Nephron progenitor cell (in vitro differentiated cells): Measurements from ENCODE around the gene SLC8A1.

ENCODE experiments used
- DNase-seq: peaks from one replicate; pipeline ENCODE4 v3.0.0; 2021
- H3K27ac Mint-ChIP-seq: 2 replicates; pipeline ENCODE4 v1.8.0; 2021; ENCODE audit warnings: mild to moderate bottlenecking, moderate library complexity, mixed read lengths
- H3K27me3 Mint-ChIP-seq: 2 replicates; pipeline ENCODE4 v1.8.0; 2021; ENCODE audit warnings: mild to moderate bottlenecking, low read depth, mixed read lengths; ENCODE audit not compliant: poor library complexity
- H3K36me3 Mint-ChIP-seq: 2 replicates; pipeline ENCODE4 v1.8.0; 2021; ENCODE audit warnings: low read depth, mixed read lengths
- H3K4me1 Mint-ChIP-seq: 2 replicates; pipeline ENCODE4 v1.8.0; 2021; ENCODE audit warnings: mixed read lengths
- H3K4me3 Mint-ChIP-seq: 2 replicates; pipeline ENCODE4 v1.8.0; 2021; ENCODE audit warnings: mild to moderate bottlenecking, moderate library complexity, mixed read lengths
- H3K9me3 Mint-ChIP-seq: 2 replicates; pipeline ENCODE4 v1.8.0; 2021; ENCODE audit warnings: mild to moderate bottlenecking, moderate library complexity, mixed read lengths
- TF ChIP-seq, protein P1 (sequence below): fragments of 200-600 bp; sonication (generic); IDR thresholded peaks from 2 replicates; pipeline ENCODE4 v1.5.0; 2021; ENCODE audit warnings: antibody characterized with exemption

Gene SLC8A1

DNA sequence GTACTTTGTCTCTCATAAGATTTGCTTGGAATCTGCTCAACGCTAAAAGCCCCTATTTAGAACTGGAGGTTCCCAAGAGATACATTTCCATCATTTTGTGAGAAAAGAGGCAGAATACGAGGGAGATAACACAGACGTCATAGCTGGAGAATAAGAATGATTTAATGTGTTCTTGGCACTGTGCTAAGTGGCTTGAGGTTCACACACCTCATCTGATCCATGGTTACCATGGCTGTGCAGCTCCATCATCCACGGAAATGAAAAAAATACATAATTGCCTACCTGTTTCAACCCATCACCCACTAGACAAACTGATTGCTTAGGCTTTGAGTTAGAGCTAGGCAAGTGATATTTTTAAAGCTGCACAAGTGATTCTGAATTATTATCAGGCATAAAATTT, 227.6 kb downstream of the SLC8A1 start:
- H3K27ac Mint-ChIP-seq: no peak overlapping the region
- H3K4me1 Mint-ChIP-seq: no peaks in the 10 kb centered on the region
- DNase-seq: no peak
- H3K36me3 Mint-ChIP-seq: no peaks in the 10 kb centered on the region
- no peak overlapping the region for H3K4me3 Mint-ChIP-seq
- H3K9me3 Mint-ChIP-seq: peaks cover 12% of the 10 kb centered on the region
- TF ChIP-seq, protein P1, sequence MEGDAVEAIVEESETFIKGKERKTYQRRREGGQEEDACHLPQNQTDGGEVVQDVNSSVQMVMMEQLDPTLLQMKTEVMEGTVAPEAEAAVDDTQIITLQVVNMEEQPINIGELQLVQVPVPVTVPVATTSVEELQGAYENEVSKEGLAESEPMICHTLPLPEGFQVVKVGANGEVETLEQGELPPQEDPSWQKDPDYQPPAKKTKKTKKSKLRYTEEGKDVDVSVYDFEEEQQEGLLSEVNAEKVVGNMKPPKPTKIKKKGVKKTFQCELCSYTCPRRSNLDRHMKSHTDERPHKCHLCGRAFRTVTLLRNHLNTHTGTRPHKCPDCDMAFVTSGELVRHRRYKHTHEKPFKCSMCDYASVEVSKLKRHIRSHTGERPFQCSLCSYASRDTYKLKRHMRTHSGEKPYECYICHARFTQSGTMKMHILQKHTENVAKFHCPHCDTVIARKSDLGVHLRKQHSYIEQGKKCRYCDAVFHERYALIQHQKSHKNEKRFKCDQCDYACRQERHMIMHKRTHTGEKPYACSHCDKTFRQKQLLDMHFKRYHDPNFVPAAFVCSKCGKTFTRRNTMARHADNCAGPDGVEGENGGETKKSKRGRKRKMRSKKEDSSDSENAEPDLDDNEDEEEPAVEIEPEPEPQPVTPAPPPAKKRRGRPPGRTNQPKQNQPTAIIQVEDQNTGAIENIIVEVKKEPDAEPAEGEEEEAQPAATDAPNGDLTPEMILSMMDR: no peak
- no peaks in the 10 kb centered on the region for H3K27me3 Mint-ChIP-seq

DNA sequence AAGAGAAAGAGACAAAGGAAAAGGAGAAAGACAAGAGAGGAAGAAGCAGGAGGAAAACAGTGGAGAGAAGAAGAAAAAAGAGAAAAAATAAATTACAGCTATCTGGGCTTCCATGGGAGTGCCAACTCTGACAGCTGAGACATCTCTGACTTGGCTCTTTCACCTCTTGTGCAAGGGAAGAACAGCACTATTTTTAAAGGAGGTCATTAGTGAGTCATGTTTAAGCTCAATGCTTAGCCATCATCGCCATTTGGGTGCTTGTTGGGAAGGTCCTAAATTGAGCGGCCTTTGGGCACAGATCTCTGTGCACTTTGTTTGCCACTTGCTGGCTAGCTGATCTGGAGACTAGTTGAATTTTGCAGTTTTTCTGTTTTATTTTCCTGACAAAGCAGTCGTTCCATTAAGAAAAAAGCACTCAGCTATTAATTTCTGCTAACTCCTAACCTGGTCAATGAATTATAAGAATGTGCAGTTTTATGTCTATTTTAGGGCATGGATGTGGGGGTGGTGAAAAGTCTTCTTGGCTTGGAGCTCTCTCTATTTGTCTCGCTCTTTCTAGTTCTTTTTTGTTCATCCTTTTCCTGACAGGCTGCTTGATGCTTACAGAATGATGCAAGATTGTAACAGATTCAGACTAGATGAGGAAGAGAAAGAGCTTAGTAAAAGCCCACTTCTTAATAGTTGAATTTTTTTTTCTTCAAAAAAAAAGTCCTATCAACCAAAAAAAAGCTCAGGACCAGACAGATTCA, 231.5 kb downstream of the SLC8A1 start:
- DNase-seq: no peak
- Mint-ChIP-seq H3K27ac (no peak overlapping the region), H3K4me1 (no peaks in the 10 kb centered on the region), H3K27me3 (peaks cover 4% of the 10 kb centered on the region), H3K4me3 (no peak overlapping the region), H3K9me3 (peaks cover 27% of the 10 kb centered on the region), H3K36me3 (no peaks in the 10 kb centered on the region)
- TF ChIP-seq, protein P1: no peak

DNA sequence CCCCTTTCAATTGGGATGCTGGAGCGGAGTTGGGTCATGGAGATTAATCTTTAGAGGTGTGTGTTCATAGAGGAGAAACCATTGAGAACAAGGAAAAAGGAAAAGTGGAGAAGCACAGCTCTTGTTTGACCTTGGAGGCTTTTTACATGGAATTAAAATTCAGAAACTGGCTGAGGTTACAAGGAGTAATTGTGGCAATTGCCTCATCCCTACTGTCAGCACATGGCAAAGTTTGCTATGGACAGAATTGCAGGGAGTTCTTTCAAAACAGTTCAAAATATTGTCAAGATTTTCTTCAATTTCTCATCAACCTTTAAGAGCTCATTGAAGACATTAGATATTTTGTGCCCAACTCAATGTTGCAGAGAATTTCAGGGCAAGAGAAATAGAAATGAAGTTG, 232.7 kb downstream of the SLC8A1 start:
- H3K36me3 Mint-ChIP-seq: no peaks in the 10 kb centered on the region
- no peak overlapping the region for H3K27ac Mint-ChIP-seq
- TF ChIP-seq, protein P1: no peak
- peaks cover 27% of the 10 kb centered on the region for H3K9me3 Mint-ChIP-seq
- no peaks in the 10 kb centered on the region for H3K4me1 Mint-ChIP-seq
- no peak overlapping the region for H3K4me3 Mint-ChIP-seq
- H3K27me3 Mint-ChIP-seq: peaks cover 7% of the 10 kb centered on the region
- no peak for DNase-seq

DNA sequence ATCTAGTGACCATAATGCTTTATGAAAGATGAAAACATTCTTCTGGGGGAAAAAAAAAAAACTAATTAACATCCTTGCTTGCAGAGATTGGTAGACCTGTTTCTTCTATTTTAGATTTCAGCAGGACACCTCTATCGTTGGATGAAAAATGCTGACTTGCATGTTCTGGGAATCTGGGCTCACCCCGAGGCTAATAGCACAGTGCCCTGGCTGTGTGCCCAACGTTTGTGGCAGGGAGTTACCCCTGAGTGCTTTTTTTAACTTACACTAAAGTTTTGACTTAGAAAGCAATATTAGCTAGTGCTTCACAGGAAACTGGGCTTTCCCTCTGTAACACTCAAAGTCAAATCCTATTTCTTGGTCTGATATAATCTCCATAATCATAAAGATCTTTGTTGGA, 233.2 kb downstream of the SLC8A1 start:
- TF ChIP-seq, protein P1: no peak
- no peaks in the 10 kb centered on the region for H3K4me1 Mint-ChIP-seq
- no peak overlapping the region for H3K27ac Mint-ChIP-seq
- H3K27me3 Mint-ChIP-seq: peaks cover 8% of the 10 kb centered on the region
- H3K36me3 Mint-ChIP-seq: no peaks in the 10 kb centered on the region
- no peak for DNase-seq
- peaks cover 27% of the 10 kb centered on the region for H3K9me3 Mint-ChIP-seq
- H3K4me3 Mint-ChIP-seq: no peak overlapping the region

DNA sequence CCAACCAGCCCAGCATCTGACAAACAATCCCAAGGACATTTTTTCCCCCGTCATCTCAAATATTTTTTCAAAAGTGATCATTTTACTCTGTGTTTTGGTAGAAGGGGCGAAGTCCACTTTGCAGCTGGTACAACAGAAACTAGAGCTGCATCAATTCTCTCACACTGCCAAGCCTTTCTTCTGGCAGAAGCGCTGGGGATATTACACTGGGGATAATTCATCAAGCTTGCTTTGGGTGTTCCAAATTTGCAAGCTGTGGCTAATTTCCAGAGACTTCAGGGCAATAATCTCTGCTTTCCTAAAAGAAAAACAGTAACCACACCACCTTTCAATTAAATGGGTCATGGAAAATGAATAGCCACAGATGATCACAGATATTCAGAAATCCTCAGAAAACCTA, 238.3 kb downstream of the SLC8A1 start:
- peaks cover 15% of the 10 kb centered on the region for H3K9me3 Mint-ChIP-seq
- H3K36me3 Mint-ChIP-seq: no peaks in the 10 kb centered on the region
- no peak overlapping the region for H3K27ac Mint-ChIP-seq
- DNase-seq: no peak
- H3K27me3 Mint-ChIP-seq: peaks cover 8% of the 10 kb centered on the region
- no peak overlapping the region for H3K4me3 Mint-ChIP-seq
- H3K4me1 Mint-ChIP-seq: peaks cover under 1% of the 10 kb centered on the region
- TF ChIP-seq, protein P1: no peak

DNA sequence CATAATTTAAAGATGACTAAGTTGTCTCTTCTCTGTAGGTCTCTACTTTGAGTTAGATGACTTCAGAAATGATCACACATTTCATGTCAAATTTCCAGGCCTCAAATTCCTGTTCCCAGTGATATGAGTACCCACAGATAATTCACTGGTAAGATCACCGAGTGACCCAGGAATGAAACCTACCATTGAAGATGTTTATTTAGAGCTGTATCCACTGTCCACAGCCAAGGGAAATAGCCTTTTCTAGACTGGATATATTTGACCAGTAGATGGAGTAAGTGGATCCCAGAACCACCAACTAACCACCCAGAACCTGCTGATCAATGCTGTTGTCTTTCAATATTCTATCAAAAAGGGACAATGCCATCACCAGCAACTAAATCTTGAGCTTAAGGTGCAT, 238.8 kb downstream of the SLC8A1 start:
- Mint-ChIP-seq H3K27ac (no peak overlapping the region), H3K4me1 (peaks cover 6% of the 10 kb centered on the region), H3K36me3 (no peaks in the 10 kb centered on the region), H3K9me3 (peaks cover 15% of the 10 kb centered on the region), H3K4me3 (no peak overlapping the region), H3K27me3 (peaks cover 8% of the 10 kb centered on the region)
- TF ChIP-seq, protein P1: peak; percentile 22
- DNase-seq: no peak
